ENCODE results near the gene NEXN.
"Not testable (repeated sequence)": the region's sequence is repeated elsewhere in the genome, so short reads cannot be mapped to it uniquely, and the experiment has no call there.

Gene NEXN

DNA sequence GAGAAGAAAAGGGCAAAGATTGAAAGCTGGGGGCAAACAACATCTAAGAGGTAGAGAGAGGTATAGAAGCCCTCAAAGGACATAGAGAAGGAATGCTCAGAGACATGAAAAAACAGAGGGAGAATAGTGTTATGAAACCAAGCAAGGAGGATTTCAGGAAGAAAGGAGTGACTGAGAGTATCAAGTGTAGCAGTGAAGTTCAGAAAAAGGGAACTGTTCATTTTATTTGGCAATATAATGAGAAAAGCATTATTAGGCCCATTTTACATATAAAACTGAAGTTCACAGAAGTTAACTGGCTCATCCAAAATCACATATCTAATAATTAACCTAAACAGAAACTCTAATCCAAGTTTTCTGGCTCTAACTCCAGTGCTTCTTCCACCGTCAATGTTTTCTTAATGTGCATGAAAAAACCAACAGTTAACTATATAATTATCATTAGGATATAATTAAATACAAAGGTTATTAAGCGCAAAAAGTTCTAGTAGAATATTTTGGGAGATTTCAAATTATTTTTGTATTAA lies 17.7 kb downstream of the NEXN start:
- no peak for DNase-seq

GRCh38 chr1:77906624-77907023 lies 18.2 kb downstream of the NEXN start:
- DNase-seq: no peak

GRCh38 chr1:77910116-77910515 lies 21.7 kb downstream of the NEXN start:
- DNase-seq: no peak

GRCh38 chr1:77918918-77919317 lies 30.5 kb downstream of the NEXN start:
- not testable (repeated sequence) for DNase-seq

- no peak for DNase-seq
Measured at GRCh38 chr1:77925518-77925917, 37.1 kb downstream of the NEXN start.

GRCh38 chr1:77925956-77926355 lies 37.5 kb downstream of the NEXN start:
- no peak for DNase-seq

- no peak for DNase-seq
Measured at GRCh38 chr1:77926561-77927357, 38.3 kb downstream of the NEXN start.

DNA sequence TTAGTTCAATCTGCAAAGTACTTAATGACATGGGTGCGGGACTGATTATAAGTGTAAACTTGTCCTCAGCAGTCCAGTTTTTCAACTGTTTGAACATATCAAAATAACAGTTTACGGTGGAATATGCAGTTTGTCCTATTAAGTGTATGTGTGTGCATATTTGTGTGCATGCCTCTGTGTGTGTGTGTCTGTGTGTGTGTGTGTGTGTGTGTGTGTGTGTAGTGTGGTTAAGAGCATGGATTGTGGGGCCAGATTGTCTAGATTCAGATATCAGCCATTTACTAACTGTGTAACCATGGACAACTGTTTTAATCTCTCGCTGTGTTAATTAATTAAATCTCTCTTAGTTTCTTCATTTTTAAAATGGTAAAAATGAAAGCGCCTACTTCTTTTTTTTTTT lies 39.0 kb downstream of the NEXN start:
- DNase-seq: no peak

- no peak for DNase-seq
Measured at GRCh38 chr1:77929806-77930205, 41.4 kb downstream of the NEXN start.

DNA sequence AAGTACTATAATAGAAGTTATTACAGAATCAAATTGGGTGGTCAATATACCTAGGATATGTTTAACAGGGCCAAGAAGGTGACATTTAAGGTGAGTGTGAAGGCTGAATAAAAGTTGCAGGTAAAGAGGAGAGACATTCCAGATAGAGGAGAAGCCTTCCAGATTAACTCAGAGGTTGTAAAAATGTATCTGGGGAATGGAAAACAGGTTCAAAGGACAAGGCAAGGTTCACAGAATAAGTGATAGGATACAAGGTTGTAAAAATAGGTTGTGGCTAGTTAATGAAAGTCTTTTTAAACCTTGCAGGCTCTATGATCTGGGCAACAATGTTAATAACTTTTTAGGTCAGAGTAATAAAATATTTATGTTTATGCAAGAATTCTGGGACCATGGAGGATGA lies 50.2 kb downstream of the NEXN start:
- DNase-seq: no peak

DNA sequence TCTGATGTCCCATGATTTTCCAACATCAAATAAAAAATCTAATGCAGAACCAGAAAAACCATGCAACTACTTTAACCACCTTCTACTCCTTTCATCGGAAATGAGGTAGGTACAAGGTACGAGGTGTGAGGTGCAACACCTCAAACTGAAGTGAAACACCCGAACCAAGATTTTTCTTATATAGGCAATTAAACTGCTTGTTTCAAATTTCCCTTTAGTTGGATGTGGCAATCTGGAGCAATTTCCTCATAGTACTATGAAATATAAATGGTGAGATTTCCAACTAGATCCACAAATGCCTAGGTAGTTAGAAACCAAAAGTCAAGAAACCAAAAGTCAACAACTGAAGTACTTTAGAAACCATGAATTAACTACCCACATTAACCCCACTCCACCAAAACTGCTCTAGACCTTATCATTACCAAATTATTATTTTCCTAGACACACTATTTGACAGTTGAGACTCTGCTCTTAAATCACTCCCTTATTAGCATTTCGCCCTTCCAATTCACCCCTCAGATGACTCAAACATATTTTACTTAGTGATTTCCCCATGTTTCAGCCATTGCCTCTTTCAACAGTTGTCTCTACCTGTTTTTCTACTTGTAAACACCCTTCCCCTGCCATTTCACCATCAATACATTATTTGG lies 52.6 kb downstream of the NEXN start:
- no peak for DNase-seq

GRCh38 chr1:77942400-77943140 lies 54.1 kb downstream of the NEXN start:
- no peak for DNase-seq

- DNase-seq: no peak
Measured at GRCh38 chr1:77945345-77945744, 56.9 kb downstream of the NEXN start.

DNA sequence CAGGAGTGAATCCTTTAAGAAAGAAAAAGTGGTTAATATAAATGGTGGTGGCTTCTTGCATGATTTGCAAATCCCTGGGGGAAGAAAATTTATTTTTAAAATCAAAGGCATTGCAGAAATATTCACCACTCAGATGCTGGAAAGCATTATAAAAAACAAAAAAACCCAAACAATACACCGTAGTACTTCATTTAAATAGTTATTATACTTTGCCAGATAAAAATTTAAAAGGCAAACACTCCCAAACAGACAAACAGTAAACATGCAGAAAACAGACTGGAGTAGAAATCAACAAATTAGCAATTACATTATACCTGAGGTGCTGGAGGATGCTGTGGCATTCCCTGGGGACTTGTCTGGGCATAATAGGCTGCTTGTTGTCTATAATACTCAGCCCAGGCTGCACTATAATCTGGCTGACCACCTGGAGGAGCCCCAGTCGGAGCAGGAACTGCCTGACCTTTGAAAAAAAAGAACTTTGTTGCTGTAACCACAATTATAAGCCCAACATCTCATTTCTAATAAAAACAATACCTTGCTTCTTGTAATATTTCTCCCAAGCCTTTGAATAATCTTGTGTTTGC lies 60.5 kb downstream of the NEXN start:
- DNase-seq: no peak

- no peak for DNase-seq
Measured at GRCh38 chr1:77950873-77951272, 62.4 kb downstream of the NEXN start.

- DNase-seq: no peak
Measured at GRCh38 chr1:77951328-77951727, 62.9 kb downstream of the NEXN start.

- no peak for DNase-seq
Measured at GRCh38 chr1:77953907-77954306, 65.5 kb downstream of the NEXN start.

GRCh38 chr1:77954521-77954920 lies 66.1 kb downstream of the NEXN start:
- no peak for DNase-seq

- no peak for DNase-seq
Measured at GRCh38 chr1:77955709-77956108, 67.3 kb downstream of the NEXN start.

DNA sequence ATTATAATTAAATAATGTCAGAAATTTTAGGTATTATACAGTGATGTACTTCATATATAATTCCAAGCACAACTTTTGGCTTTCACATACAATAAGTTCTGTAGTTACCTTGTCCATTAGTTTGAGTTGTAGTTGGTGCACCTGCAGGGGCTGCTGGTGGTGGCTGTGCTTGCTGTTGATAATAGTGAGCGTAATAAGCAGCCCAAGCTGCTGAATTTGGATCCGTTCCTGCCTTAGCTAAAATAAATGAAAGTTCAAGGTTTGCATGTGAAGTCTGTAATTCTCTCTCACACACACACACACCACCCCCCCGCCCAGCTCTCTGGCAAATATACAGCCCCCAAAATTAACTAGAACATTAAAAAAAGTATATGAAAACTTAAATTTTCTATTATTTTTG lies 68.0 kb downstream of the NEXN start:
- DNase-seq: no peak

GRCh38 chr1:77958391-77958790 lies 70.0 kb downstream of the NEXN start:
- no peak for DNase-seq

GRCh38 chr1:77958850-77959249 lies 70.4 kb downstream of the NEXN start:
- no peak for DNase-seq

DNA sequence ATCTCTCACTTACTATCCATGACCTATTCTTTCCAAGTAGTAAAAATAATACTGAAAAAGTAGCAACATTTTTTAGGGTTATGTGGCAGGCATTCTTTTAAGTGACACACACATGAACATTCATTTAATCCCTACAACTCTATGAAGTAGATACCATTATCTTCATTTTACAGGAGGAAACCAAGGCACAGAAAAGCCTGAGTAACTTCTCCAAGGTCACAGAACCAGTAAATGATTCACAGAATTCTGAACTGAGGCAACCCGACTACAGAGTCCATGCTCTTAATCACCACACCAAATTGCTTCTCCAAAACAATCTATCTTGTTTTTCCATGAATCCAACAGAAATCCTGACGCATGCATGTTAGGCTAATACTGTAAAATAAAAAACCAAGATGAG lies 73.0 kb downstream of the NEXN start:
- no peak for DNase-seq
